AG09309 (cell line): ENCODE results near the gene VGLL2.

Experiments
- DNase-seq: peaks from one replicate; pipeline ENCODE4 v3.0.0-alpha.2; 2010; ENCODE audit warnings: low read depth
- H3K4me3 ChIP-seq: 2 replicates; pipeline ENCODE4 v1.5.1; 2011; ENCODE audit warnings: mild to moderate bottlenecking, low read depth, low read length, moderate library complexity; ENCODE audit not compliant: control insufficient read depth
- CTCF ChIP-seq: IDR thresholded peaks from 2 replicates; pipeline ENCODE4 v1.5.1; 2011; ENCODE audit warnings: mild to moderate bottlenecking, low read depth, low read length, inconsistent platforms; ENCODE audit not compliant: insufficient read depth, control insufficient read depth; ENCODE audit errors: missing control alignments

The VGLL2 gene

GRCh38 chr6:117268924-117269323 is 3.6 kb downstream of the VGLL2 start:
- H3K4me3 ChIP-seq, result no peak overlapping the region
- TF ChIP-seq CTCF, result no peak
- no peak for DNase-seq

- TF ChIP-seq CTCF, result no peak
- DNase-seq, result no peak
- H3K4me3 ChIP-seq, result no peak overlapping the region
Measured at GRCh38 chr6:117269638-117270054, 4.3 kb downstream of the VGLL2 start.

GRCh38 chr6:117270055-117270842 is 4.9 kb downstream of the VGLL2 start:
- no peak for DNase-seq
- no peak for TF ChIP-seq CTCF
- H3K4me3 ChIP-seq, result no peak overlapping the region; the same call in 1 of the 2 replicates

- H3K4me3 ChIP-seq, result no peak overlapping the region
- no peak for TF ChIP-seq CTCF
- DNase-seq, result no peak
Measured at GRCh38 chr6:117270843-117271507, 5.6 kb downstream of the VGLL2 start.

GRCh38 chr6:117272032-117272866 is 6.9 kb downstream of the VGLL2 start:
- H3K4me3 ChIP-seq, result no peak overlapping the region
- DNase-seq, result no peak
- no peak for TF ChIP-seq CTCF

GRCh38 chr6:117272891-117273290 is 7.5 kb downstream of the VGLL2 start:
- H3K4me3 ChIP-seq, result no peak overlapping the region
- TF ChIP-seq CTCF, result no peak
- no peak for DNase-seq
